GM23338 (cell line): ENCODE measurements around the gene CFTR.

Experiments
- EZH2 ChIP-seq: fragments of 200-600 bp; sonication (generic); IDR thresholded peaks from one replicate; pipeline ENCODE4 v1.8.0; 2017; ENCODE audit warnings: antibody characterized with exemption, mild to moderate bottlenecking, low read depth; ENCODE audit not compliant: unreplicated experiment
- EZH2phosphoT487 ChIP-seq: fragments of 200-600 bp; sonication (generic); IDR thresholded peaks from one replicate; pipeline ENCODE4 v1.8.1; 2018; ENCODE audit warnings: antibody characterized with exemption; ENCODE audit not compliant: unreplicated experiment
- JUNB ChIP-seq: IDR thresholded peaks from one replicate; pipeline ENCODE4 v1.6.1; 2016; ENCODE audit warnings: antibody characterized with exemption; ENCODE audit not compliant: unreplicated experiment
- POLR2AphosphoS5 ChIP-seq: IDR thresholded peaks from 2 replicates; pipeline ENCODE4 v1.6.1; 2016; ENCODE audit warnings: antibody characterized with exemption, low read depth
- REST ChIP-seq: IDR thresholded peaks from one replicate; pipeline ENCODE4 v1.6.1; 2018; ENCODE audit warnings: antibody characterized with exemption; ENCODE audit not compliant: unreplicated experiment
- ZNF114 ChIP-seq: fragments of 250-450 bp; sonication (Bioruptor Pico); IDR thresholded peaks from 2 replicates; pipeline ENCODE4 v1.5.0; 2020; ENCODE audit warnings: mild to moderate bottlenecking, moderate library complexity
- TF ChIP-seq, protein P1 (sequence below), 2 experiments: fragments of 200-600 bp in 1 of 2; sonication (generic) in 1 of 2; conservative IDR thresholded peaks; 2 replicates each; pipeline versions ENCODE4 v1.5.1 to v1.6.1; 2016 to 2017; ENCODE audit warnings: antibody characterized with exemption in 2 of 2, low read depth in 2 of 2, mild to moderate bottlenecking in 2 of 2, moderate library complexity in 1 of 2
- TF ChIP-seq, protein P2 (sequence below): IDR thresholded peaks from 2 replicates; pipeline ENCODE4 v1.6.1; 2016; ENCODE audit warnings: antibody characterized with exemption

- TF ChIP-seq, protein P1, sequence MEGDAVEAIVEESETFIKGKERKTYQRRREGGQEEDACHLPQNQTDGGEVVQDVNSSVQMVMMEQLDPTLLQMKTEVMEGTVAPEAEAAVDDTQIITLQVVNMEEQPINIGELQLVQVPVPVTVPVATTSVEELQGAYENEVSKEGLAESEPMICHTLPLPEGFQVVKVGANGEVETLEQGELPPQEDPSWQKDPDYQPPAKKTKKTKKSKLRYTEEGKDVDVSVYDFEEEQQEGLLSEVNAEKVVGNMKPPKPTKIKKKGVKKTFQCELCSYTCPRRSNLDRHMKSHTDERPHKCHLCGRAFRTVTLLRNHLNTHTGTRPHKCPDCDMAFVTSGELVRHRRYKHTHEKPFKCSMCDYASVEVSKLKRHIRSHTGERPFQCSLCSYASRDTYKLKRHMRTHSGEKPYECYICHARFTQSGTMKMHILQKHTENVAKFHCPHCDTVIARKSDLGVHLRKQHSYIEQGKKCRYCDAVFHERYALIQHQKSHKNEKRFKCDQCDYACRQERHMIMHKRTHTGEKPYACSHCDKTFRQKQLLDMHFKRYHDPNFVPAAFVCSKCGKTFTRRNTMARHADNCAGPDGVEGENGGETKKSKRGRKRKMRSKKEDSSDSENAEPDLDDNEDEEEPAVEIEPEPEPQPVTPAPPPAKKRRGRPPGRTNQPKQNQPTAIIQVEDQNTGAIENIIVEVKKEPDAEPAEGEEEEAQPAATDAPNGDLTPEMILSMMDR (conservative IDR thresholded peaks at IDR 0.05; ENCODE audit: low read depth in 2 of 2), result no peak
- TF ChIP-seq JUNB (no peak), EZH2 (no peak), EZH2phosphoT487 (no peak), POLR2AphosphoS5 (no peak), REST (no peak), ZNF114 (CRISPR knock-in tag) (no peak)
- TF ChIP-seq, protein P2, sequence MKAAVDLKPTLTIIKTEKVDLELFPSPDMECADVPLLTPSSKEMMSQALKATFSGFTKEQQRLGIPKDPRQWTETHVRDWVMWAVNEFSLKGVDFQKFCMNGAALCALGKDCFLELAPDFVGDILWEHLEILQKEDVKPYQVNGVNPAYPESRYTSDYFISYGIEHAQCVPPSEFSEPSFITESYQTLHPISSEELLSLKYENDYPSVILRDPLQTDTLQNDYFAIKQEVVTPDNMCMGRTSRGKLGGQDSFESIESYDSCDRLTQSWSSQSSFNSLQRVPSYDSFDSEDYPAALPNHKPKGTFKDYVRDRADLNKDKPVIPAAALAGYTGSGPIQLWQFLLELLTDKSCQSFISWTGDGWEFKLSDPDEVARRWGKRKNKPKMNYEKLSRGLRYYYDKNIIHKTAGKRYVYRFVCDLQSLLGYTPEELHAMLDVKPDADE, result no peak
Measured at GRCh38 chr7:117612637-117613036, 132.8 kb downstream of the CFTR start.
